AG09319 (cell line): ENCODE measurements around the gene ABCC4.

Experiments used
- DNase-seq: peaks from one replicate; pipeline ENCODE4 v3.0.0-alpha.2; 2010; ENCODE audit warnings: low read depth; ENCODE audit errors: extremely low read depth
- TF ChIP-seq, protein P1 (sequence below): IDR thresholded peaks from 2 replicates; pipeline ENCODE4 v1.5.1; 2011; ENCODE audit warnings: low read depth, mild to moderate bottlenecking, inconsistent platforms, low read length, moderate library complexity

Gene ABCC4

DNA sequence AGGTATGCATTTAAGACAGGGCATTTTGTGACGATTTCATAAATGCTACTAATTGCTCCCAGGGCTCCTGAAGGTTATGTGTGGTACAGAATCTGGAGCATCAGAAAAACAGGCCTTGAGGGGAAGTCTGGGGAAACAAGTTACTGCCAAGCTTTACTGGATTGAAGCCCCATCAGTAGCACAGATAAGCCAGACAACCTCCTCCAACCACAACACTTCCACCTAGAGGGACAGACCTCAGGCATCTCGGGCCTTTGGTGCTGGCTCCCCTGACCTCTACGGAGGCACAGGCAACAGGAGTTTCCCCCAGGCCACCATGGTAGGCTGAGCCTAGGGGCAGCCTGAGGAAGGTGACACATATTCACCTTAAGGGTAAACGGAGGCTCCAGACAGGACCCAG, 54.1 kb downstream of the ABCC4 start:
- DNase-seq: no peak
- TF ChIP-seq, protein P1, sequence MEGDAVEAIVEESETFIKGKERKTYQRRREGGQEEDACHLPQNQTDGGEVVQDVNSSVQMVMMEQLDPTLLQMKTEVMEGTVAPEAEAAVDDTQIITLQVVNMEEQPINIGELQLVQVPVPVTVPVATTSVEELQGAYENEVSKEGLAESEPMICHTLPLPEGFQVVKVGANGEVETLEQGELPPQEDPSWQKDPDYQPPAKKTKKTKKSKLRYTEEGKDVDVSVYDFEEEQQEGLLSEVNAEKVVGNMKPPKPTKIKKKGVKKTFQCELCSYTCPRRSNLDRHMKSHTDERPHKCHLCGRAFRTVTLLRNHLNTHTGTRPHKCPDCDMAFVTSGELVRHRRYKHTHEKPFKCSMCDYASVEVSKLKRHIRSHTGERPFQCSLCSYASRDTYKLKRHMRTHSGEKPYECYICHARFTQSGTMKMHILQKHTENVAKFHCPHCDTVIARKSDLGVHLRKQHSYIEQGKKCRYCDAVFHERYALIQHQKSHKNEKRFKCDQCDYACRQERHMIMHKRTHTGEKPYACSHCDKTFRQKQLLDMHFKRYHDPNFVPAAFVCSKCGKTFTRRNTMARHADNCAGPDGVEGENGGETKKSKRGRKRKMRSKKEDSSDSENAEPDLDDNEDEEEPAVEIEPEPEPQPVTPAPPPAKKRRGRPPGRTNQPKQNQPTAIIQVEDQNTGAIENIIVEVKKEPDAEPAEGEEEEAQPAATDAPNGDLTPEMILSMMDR: no peak

DNA sequence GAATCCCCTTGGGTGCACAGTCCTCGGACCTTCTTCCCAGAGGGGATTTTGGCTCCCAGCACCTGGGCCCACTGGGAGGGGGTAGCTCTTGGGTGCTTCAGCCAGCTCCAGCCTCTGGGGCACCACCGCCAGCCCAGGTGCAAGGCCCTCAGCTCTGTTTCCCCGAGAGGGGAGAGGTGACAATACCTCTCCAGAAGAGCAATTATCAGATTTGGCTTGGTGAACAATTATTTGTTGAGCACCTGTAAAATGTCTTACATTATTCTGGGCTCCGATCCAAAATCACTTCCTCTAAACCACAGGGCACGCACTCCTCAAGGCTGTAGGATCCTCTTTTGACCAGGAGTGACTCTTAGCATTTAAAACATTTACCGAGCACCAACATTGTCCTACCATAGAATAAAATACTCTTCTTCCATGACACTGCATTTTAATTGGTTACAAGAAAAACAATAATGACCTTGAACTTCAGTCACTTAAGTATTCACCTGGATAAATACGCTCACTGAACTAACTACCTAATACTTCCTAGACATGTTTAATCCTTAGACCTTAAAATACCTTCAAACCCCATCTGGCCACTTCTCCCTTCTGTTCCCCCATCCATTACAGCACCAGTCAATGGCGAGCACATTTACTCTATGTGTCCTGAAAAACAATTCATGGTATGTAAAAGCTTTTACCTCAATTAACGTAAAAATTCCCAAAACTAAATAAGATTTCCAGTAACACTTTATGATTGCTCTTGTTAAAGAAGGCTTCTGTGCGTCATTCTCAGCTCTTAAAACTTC, 54.8 kb downstream of the ABCC4 start:
- DNase-seq: no peak
- TF ChIP-seq, protein P1: no peak

DNA sequence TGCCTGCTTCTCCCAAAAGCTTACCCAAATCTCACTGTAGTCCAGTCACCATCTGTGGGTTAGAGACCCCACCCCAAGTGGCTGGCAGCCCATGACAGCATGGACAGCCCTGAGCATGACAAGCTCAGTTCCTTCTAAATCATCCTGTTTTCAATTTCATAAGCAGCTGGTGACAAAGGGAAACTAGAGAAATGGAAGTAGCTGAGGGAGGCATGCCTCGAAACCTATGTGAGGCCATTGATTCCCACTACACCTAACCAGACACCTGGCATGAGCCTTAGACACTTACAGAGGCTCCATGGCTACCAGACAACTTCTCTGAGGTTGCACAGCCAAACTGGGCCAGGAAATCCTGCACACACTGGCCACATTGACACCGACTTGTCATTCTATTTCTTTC, 56.2 kb downstream of the ABCC4 start:
- DNase-seq: no peak
- TF ChIP-seq, protein P1: no peak

DNA sequence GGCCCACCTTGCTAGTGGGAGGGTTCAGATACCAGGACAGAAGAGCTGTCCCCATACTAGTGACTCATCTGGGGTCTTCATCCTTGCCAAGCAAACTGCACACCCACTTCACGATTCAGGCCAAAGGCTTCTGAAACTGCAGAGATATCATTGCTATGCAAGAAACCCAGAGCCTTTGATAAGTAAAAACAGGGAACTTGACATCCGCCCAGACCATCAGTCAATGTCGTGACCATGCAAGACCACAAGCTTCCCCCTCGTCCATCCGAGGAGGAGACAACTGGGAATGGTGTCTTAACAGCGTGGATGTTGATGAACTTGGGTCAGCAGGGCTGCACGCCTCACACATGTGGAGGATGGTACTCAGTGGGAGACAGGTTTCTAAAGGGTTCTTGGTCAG, 58.0 kb downstream of the ABCC4 start:
- TF ChIP-seq, protein P1: no peak
- DNase-seq: no peak

DNA sequence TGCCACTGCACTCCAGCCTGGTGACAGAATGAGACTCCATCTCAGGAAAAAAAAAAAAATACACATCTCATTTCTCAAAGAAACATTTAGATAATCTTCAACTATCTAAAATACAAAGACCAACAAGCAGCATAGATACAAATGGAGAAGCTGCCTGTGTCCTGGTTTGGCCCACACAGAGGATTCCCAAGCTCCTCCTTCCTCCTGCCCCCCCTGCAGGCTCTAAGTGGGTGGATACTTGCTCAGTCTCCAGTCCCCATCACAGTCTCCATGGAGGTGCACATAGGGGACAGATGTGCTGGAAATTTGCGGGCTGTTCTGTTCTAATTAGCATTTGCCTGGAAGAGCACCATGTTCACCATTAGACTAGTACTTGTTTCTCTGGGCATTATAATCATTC, 59.9 kb downstream of the ABCC4 start:
- DNase-seq: no peak
- TF ChIP-seq, protein P1: no peak

DNA sequence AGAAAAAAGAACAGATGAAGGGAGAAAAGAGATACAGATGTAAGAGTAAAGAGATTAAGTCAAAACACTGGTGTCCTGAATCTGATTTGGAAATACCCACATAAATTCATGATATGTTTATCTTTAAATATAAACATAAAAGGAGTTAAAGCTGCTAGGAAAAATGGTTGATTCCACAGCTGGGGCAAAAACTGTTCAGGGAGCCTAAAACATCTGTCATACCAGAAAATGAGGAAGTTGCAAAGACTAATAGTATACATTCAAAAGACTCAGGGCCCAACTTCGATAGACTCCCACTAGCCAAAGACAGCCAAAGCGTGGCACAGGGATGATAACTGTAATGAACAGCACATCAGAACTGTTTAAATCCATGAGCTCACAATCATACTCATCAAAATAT, 62.0 kb downstream of the ABCC4 start:
- TF ChIP-seq, protein P1: no peak
- DNase-seq: no peak

DNA sequence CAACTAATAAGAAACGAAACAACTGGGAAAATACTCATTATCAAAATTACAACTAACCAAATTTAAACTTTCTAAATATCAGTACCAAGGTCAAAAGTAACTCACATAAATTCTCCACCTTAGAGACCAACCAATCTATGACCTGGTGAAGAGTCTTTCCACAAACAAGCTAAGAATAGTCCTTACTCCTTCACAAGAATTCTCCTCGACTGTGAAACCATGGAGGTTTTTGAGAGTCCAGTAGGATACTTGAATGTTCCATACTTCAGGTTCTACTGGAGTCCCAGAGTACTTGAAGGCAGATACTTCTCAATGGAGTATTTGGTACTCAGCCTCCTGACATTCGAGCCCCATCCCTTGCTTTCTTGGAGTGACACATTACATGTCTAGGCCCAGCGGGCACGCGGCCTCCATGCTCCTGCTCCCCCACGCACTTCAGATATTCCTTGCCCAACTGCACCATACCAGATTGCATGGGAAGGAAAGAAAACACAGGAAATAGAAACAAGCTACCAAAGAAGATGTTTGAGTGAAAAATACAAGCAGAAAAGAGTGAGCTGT, 63.9 kb downstream of the ABCC4 start:
- TF ChIP-seq, protein P1: no peak
- no peak for DNase-seq
